Uterus (tissue), 4 donors: Measurements from ENCODE around the gene BTBD9. TPM values are rescaled to one million over a fixed set of nuclear protein-coding genes. Genes with fewer than 3 reads are reported as not detected.

Source experiments
- DNase-seq, 2 donors: peaks; one replicate each; pipeline ENCODE4 v3.0.0-alpha.2; 2019 to 2020
- H3K27ac ChIP-seq, 2 donors: fragments of 200-600 bp; sonication (generic); 1 replicate in 1 of 2; 2 replicates in 1 of 2; pipeline ENCODE4 v1.5.1; 2016 to 2018
- H3K27me3 ChIP-seq, 2 donors: fragments of 200-600 bp; sonication (generic); one replicate each; pipeline ENCODE4 v1.5.1; 2018 to 2019; ENCODE audit warnings: control low read depth in 1 of 2
- H3K36me3 ChIP-seq, 2 donors: fragments of 200-600 bp; sonication (generic); one replicate each; pipeline ENCODE4 v1.5.1; 2019; ENCODE audit warnings: control low read depth in 1 of 2
- H3K4me1 ChIP-seq, 2 donors: fragments of 200-600 bp; sonication (generic); one replicate each; pipeline ENCODE4 v1.5.1; 2018 to 2019; ENCODE audit warnings: control low read depth in 1 of 2
- H3K4me3 ChIP-seq, 2 donors: fragments of 200-600 bp; sonication (generic); 1 replicate in 1 of 2; 2 replicates in 1 of 2; pipeline ENCODE4 v1.5.1; 2018 to 2019; ENCODE audit warnings: mild to moderate bottlenecking in 1 of 2
- H3K9me3 ChIP-seq, 2 donors: fragments of 200-600 bp; sonication (generic); one replicate each; pipeline ENCODE4 v1.5.1; 2019; ENCODE audit warnings: control low read depth in 1 of 2
- POLR2A ChIP-seq, 2 donors: fragments of 450-650 bp; IDR thresholded peaks; one replicate each; pipeline ENCODE4 v1.6.1; 2016; ENCODE audit warnings: antibody characterized with exemption in 2 of 2, mild to moderate bottlenecking in 1 of 2, moderate library complexity in 1 of 2
- intact Hi-C: fragments of 100-400 bp; cut with DNase I; formaldehyde crosslinking; loops from one replicate; pipeline ENCODE4 v1.15.1; 2023; ENCODE audit warnings: low total_unique reads
- total RNA-seq, 4 donors: library from RNA; depleted of rRNA in 3 of 4; stranded (reverse); fragments of >200 nt in 3 of 4; gene quantifications; one replicate each; pipeline versions ENCODE4 v1.1.0 to v1.2.4, GENCODE V29; 2014 to 2023
- TF ChIP-seq, protein P1 (sequence below), 4 experiments: fragments of 200-600 bp in 2 of 4; fragments of 450-650 bp in 2 of 4; sonication (generic) in 2 of 4; IDR thresholded peaks; one replicate each; pipeline ENCODE4 v1.5.1; 2016 to 2019; ENCODE audit warnings: antibody characterized with exemption in 4 of 4, mild to moderate bottlenecking in 2 of 4, moderate library complexity in 1 of 4
- donor health status: DM: yes; HTN: yes; CAD: no.

The BTBD9 gene
- total RNA-seq, 4 donors from 2014 or later = 10.3 to 50.3 (median 34.4) TPM

DNA sequence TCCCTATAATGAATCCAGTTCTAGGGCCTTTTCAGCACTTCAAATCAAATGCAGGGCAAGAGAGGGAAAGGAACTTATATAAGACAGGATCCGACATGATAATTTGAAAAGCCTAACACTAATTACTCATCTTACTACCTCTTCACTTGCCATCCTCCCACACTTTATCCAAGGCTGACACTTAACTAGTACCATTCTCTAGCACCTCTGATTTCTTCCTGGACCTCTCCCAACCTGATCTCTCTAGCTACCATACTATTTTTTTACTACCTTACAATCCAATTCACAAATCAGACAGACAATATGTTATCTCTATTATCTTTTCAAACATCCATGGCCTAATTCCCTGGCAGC lies 50.4 kb downstream of the BTBD9 start:
- Histone ChIP-seq H3K9me3 (no peaks in the 10 kb centered on the region), H3K4me3 (no peak overlapping the region), H3K27ac (no peak overlapping the region), H3K27me3 (no peaks in the 10 kb centered on the region), H3K36me3 (no peaks in the 10 kb centered on the region), H3K4me1 (no peaks in the 10 kb centered on the region)
- DNase-seq = no peak
- TF ChIP-seq, protein P1, sequence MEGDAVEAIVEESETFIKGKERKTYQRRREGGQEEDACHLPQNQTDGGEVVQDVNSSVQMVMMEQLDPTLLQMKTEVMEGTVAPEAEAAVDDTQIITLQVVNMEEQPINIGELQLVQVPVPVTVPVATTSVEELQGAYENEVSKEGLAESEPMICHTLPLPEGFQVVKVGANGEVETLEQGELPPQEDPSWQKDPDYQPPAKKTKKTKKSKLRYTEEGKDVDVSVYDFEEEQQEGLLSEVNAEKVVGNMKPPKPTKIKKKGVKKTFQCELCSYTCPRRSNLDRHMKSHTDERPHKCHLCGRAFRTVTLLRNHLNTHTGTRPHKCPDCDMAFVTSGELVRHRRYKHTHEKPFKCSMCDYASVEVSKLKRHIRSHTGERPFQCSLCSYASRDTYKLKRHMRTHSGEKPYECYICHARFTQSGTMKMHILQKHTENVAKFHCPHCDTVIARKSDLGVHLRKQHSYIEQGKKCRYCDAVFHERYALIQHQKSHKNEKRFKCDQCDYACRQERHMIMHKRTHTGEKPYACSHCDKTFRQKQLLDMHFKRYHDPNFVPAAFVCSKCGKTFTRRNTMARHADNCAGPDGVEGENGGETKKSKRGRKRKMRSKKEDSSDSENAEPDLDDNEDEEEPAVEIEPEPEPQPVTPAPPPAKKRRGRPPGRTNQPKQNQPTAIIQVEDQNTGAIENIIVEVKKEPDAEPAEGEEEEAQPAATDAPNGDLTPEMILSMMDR (IDR thresholded peaks at IDR 0.05) = no peak
- no peak for TF ChIP-seq POLR2A (IDR thresholded peaks at IDR 0.05)
- intact Hi-C loops = no loop called here

GRCh38 chr6:38588631-38589366 lies 50.9 kb downstream of the BTBD9 start:
- DNase-seq = no peak
- no peaks in the 10 kb centered on the region for H3K9me3 ChIP-seq
- intact Hi-C loops = no loop called here
- no peaks in the 10 kb centered on the region for H3K27me3 ChIP-seq
- H3K4me3 ChIP-seq = no peak overlapping the region
- no peak for TF ChIP-seq POLR2A (IDR thresholded peaks at IDR 0.05)
- TF ChIP-seq, protein P1 (IDR thresholded peaks at IDR 0.05) = no peak
- no peak overlapping the region for H3K27ac ChIP-seq
- H3K4me1 ChIP-seq = no peaks in the 10 kb centered on the region
- no peaks in the 10 kb centered on the region for H3K36me3 ChIP-seq

DNA sequence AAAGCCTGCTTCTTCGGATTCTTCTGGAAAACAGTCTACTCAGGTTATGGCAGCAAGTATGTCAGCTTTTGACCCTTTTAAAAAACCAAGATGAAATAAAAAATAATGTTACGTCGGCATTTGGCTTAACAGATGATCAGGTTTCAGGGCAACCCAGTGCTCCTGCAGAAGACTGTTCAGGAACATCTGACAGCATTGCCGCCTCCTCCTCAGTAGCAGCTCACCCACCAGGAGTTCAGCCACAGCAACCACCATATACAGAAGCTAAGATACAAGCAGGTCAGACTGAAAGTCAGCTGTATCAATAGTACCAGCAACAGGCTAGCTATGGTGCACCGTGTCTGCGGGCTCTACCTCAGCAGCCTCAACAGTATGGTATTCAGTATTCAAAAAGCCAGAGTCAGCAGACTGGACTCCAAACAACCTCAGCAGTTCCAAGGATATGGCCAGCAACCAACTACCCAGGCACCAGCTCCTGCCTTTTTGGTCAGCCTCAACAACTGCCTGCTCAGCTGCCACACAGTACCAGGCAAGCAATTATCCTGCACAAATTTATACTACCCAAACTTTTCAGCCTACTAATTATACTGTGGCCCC lies 51.9 kb downstream of the BTBD9 start:
- H3K9me3 ChIP-seq = no peaks in the 10 kb centered on the region
- no peaks in the 10 kb centered on the region for H3K27me3 ChIP-seq
- no peak overlapping the region for H3K27ac ChIP-seq
- H3K4me1 ChIP-seq = no peaks in the 10 kb centered on the region
- no peak overlapping the region for H3K4me3 ChIP-seq
- H3K36me3 ChIP-seq = no peaks in the 10 kb centered on the region
- intact Hi-C loops = no loop called here
- no peak for DNase-seq
- TF ChIP-seq, protein P1 (IDR thresholded peaks at IDR 0.05) = no peak
- TF ChIP-seq POLR2A (IDR thresholded peaks at IDR 0.05) = no peak

DNA sequence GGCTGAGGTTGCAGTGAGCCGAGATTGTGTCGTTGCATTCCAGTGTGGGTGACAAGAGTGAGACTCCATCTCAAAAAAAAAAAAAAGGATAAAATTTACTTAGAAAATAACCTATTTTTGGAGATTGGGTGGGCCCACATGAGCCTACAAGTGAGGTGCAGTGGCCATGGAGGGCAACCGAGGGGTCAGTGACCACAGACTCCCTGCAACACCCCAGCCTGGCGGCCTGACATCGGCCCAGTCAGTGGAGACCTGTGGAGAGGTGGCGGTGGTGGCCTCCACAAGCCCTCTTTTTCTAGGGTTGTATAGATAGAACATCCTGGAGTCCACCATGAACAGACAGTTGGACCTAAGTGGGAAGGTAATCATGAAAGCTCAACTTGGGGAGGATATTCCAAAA lies 52.7 kb downstream of the BTBD9 start:
- no peak overlapping the region for H3K27ac ChIP-seq
- TF ChIP-seq POLR2A (IDR thresholded peaks at IDR 0.05) = no peak
- TF ChIP-seq, protein P1 (IDR thresholded peaks at IDR 0.05) = no peak
- DNase-seq = no peak
- no peaks in the 10 kb centered on the region for H3K4me1 ChIP-seq
- no peak overlapping the region for H3K4me3 ChIP-seq
- H3K9me3 ChIP-seq = no peaks in the 10 kb centered on the region
- no peaks in the 10 kb centered on the region for H3K36me3 ChIP-seq
- intact Hi-C loops = no loop called here
- no peaks in the 10 kb centered on the region for H3K27me3 ChIP-seq

GRCh38 chr6:38584731-38585130 lies 55.0 kb downstream of the BTBD9 start:
- no peak for TF ChIP-seq POLR2A (IDR thresholded peaks at IDR 0.05)
- TF ChIP-seq, protein P1 (IDR thresholded peaks at IDR 0.05) = no peak
- Histone ChIP-seq H3K4me1 (no peaks in the 10 kb centered on the region), H3K36me3 (no peaks in the 10 kb centered on the region), H3K27ac (no peak overlapping the region), H3K4me3 (no peak overlapping the region), H3K9me3 (no peaks in the 10 kb centered on the region), H3K27me3 (no peaks in the 10 kb centered on the region)
- intact Hi-C loops = no loop called here
- DNase-seq = no peak
